Skin of body (tissue), 2 donors: ENCODE data around the gene CDK6. TPM values are rescaled to one million over a fixed set of nuclear protein-coding genes. Genes with fewer than 3 reads are reported as not detected.

Experiments
- DNase-seq: peaks from one replicate; lab custom pipeline; 2025; lab: John Stamatoyannopoulos, UW
- total RNA-seq: library from RNA; depleted of rRNA; stranded (reverse); fragments of >200 nt; gene quantifications from one replicate; pipeline ENCODE4 v1.2.3, GENCODE V29; 2014

CDK6 gene
- total RNA-seq, 1 donor from 2014 or later = 58.8 TPM

DNA sequence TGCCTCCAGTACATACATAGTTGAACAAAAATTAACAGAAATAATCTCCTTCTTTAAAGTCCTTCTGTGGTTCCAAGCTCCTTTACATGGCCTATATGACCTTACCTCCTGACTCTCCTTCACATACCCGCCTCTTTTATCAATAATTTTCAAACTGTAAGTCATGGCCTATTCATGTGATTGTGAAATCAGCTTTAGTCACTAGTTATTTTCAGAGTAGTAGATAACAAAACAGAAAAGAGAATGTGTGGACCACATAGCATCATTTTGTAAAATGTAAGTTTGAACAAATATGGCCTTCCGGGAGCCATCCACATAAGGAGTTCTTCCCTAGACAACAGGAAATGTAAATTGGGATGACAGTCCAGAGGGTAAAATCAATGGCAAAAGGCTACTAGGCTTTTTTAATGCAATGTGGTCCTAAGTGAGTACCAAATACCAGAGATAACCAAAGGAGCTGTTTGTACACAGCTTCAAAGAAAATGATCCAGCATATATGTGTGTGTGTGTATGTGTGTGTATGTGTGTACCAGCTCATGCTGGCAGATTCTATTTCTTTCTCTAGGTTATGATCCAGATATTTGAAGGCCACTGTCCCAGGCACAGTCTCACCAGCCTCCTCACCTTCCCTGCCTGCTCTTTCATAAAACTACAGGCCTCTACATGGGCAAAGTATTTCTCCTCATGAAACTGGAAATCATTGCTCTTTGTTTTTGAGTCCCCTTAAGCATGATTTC lies 233.9 kb downstream of the CDK6 start:
- DNase-seq = no peak

DNA sequence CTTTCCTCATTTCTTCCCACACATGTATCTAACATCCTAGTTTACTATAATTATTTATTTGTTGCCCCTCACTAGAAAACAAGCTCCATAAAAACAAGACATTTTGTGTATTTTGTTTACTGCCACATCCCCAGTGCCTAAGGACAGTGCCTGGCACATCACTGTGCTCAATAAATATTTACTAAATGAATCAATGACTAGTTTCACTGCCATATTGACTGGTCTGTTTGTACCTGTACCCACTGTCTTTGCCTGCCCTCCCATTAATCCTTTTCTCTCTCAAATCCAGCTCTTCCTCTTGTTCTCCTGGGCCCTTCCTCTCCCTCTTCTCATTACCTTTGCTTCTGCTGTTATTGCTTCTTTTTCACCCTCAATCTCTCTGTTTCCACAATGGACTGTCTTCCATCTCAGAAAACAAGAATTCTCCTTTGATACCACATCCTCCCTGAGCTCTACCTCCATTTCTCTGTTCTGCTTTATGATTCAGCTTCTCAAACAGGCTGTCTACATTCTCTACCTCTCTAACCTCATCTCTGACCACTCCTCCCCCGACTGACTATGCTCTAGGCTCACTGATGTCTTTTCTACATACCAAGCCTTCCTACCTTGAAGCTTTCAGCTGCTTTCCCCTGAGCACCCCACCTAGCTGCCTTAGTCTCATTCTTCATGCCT lies 237.9 kb downstream of the CDK6 start:
- DNase-seq = no peak

DNA sequence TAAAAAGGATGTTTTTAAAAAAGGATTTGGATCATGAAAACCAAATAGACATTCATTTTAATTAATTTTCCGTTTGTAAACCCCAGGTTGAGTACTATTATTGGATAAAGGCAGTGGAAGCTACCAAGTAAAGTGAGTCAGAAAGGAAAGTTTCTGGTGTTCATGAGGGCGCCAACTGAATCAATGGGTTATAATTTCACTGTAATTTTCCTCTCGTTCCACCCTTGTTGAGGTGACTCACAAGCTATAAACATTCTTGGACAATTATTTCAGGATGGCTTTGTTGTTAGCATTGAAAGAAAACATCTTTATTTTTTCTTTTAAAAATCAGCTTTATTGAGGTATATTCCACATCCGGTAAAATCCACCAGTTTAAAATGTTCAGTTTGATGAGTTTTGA lies 241.1 kb downstream of the CDK6 start:
- no peak for DNase-seq

DNA sequence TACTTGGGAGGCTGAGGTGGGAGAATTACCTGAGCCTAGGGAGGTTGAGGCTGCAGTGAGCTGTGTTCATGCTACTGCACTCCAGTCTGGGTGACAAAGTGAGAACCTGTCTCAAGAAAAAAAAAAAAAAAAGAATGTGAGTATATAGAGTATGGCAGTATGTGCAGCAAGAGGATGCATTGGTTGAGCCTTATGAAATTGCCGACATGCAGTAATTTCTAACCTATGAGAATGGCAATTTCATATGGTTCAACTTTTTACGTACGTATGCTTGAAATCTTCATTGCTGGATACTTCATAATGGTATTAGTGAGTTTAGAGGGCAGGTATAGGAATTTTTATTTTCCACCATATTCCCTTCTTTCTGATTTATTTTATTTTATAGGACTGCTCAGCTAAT lies 241.6 kb downstream of the CDK6 start:
- DNase-seq = no peak

DNA sequence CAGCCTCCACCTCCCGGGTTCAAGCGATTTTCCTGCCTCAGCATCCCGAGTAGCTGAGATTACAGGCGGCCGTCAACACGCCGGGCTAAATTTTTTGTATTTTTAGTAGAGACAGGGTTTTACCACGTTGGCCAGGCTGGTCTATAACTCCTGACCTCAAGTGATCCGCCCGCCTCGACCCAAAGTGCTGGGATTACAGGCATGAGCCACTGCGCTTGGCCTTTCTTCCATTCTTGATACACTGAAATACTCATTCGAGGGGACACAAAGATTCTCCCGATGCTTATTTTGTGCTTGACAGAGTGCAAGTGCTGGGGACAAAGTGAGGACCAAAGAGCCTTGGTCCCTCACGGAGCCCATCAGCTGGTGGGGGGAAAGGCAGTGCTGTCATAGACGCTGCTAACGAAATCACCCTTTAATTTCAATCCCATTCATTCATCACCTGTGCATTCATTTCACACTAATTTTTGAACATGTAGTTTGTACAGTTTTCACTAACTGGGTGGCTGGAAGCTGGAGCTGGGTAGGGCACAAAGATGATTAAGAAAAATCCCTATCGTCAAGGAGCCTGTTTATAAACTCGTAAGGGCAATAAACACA lies 245.6 kb downstream of the CDK6 start:
- DNase-seq = no peak

DNA sequence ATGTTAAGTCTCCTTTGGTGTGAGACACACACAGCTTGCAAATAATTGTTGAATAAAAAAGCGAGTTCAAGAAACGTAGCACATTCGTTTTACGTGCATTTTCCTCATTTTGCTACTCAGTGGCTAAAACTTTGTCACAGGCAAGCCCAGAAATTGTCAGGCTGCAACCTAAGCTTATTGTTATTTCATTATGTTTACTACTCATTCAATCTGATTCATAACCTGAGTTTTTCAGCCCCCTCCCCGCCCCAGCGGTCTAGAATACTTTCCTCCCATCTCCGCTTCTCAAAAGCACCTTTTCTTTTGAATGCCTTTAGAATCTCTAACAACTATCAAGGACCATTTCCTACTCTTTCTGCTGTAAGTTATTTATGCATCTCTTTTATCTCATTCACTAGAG lies 247.3 kb downstream of the CDK6 start:
- DNase-seq = no peak

DNA sequence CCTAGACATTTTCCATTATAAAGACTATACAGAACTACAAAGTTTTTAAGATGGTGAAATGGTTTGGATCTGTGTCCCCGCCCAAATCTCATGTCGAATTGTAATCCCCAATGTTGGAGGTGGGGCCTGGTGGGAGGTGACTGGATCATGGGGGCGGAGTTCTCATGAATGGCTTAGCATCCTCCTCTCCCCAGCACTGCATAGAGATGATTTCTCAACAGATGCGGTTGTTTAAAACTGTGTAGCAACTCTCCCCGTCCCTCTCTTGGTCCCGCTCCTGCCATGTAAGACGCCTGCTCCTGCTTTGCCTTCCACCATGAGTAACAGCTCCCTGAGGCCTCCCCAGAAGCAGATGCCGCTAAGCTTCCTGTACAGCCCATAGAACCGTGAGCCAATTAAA lies 247.8 kb downstream of the CDK6 start:
- no peak for DNase-seq

DNA sequence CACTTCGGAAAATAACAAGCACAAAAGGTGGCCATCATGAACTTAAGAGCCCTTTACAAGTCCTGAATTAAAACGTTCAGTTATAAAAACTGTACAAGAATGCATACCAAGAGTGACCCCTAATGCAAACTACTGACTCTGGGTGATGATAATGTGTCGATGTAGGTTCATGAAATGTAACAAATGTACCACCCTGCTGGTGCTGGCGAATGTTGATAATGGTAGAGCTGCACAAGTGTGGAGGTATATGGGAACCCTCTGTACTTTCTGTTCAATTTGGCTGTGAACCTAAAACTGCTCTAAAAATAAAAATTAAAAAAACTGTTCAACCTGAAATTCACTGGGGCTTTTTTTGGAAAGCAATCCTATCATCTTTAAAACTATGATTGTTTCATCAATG lies 249.5 kb downstream of the CDK6 start:
- no peak for DNase-seq

DNA sequence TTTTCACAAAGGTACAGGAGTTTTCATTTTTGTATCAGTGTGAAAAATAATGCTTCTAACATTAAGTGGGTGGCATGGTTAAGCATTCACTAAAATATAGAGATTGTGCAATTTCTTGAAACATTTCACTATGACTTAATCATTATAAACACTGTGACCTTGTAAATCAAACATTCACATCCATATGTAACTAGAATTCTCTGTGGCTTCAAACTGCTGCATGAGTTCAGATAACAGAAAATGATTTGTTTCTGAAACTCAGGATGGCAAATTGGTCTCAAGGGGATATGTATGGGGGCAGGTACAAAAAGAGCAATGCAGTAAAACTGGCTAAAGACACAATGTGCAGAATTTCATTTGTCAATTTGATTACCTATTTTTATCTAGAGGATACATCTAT lies 250.0 kb downstream of the CDK6 start:
- DNase-seq = no peak

DNA sequence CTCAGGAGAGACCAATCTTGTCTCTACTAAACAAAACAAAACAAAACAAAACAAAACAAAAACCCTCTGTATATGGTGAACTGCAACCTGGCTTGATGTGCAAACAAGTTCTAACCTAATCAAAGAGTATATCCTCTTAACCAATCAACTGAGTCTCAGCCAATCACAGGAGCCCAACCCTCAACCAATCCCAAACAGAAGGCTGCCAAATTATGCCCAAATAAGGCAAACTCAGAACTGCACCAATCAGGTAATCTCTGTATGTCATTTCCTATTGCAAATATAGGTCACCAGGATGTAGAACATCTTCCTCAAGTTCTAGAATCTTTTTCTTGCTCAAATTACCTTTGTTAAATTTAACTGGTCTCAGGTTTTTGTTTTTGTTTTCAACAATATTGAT lies 251.4 kb downstream of the CDK6 start:
- no peak for DNase-seq

DNA sequence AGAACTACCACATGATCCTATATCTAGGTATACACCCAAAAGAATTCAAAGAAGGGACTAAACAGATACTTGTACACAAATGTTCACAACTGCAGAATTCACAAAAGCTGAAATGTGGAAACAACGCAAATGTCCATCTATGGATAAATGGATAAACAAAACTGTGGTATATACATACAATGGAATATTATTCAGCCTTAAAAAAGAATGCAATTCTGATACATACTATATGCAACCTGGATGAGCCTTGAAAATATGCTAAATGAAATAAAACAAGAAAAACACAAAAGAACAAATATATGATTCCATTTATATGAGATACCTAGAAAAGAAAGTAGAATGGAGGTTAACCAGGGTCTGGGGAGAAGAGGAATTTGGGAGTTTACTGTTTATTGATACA lies 253.4 kb downstream of the CDK6 start:
- no peak for DNase-seq

DNA sequence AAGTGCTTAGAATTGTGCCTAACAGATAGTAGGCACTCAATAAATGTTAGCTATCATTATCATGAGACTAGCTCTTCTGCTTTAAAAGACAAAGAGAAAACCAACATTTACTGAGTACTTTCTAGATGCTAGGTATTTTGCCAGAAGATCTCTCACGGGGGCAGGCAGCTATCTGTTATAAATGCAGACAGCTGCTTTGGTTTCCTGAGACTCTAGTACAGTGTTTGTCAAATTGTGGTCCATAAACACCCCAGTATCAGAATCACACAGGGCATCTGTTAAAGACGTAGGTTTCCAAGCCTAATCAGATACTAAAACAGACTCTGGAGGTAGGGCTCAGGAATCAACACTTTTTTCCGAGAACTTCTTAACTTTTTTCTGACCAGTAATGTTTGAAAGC lies 260.1 kb downstream of the CDK6 start:
- no peak for DNase-seq

DNA sequence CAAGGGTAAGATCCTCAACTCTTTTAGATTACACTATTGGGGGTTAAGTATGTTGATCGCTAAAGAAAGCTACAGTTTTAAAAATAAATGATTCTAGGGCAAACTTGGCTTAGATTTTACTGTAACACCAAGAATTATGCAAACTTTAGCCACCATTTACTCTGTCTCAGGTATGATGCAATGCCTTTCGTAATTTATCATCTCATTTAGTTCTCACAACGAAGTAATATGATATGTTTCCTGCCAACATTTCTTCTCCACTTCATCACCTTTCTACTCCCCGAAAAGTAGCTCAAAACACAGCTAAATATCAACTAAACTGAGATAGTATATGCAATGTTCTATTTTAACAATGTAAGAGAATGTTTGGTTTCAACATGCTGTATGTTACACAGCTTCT lies 267.2 kb downstream of the CDK6 start:
- DNase-seq = no peak

DNA sequence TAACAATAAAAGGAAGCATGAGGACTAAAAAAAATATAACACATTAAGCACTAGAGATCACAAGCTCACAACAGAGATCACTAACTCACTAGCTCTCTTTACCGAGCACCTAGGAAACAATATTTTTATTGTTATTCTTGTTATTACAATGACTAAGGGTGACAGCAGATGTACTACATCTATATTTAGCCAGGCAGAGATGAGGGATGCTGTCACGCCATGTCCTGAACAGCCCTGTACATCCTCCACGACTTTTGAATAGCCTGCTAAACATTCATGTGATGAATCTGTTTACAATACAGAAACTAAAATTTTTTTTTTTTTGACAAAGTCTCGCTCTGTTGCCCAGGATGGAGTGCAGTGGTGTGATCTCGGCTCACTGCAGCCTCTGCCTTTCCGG lies 268.9 kb downstream of the CDK6 start:
- DNase-seq = no peak

DNA sequence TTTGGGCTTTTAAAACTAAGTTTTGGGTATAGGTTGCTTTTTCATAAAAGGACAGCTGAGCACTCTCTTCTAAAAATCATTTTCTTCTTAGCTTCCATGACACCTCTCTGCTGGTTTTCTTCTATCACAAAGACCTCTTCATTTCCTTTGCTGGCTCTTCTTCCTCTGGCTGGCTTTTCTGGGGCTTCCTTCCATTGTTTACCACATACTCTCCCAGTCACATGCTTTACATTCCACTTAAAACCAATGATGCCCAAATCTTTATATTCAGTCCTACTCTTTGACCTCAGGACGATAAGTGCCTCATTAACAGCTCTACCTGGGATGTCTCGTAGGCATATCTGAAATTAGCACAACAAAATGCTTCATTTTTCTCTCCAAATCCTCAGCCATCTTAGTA lies 273.0 kb downstream of the CDK6 start:
- no peak for DNase-seq

DNA sequence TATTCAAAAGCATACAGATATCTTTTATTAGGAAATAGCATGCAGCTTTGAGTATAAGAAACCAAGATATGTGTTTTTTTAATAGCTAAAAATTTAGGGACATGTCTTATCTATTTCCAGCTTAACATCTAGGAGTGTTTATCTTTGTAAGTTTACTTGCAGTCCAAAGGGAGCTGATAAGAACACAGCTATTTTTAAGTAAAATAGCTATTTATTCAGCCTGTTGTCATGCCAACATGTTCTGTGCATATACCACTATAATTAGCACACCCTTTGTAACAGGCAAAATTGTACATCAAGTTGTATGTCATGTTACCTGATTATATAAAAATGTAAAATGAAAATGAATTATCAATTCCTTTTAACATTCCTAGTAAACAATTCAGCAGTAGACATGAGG lies 275.8 kb downstream of the CDK6 start:
- DNase-seq = no peak

DNA sequence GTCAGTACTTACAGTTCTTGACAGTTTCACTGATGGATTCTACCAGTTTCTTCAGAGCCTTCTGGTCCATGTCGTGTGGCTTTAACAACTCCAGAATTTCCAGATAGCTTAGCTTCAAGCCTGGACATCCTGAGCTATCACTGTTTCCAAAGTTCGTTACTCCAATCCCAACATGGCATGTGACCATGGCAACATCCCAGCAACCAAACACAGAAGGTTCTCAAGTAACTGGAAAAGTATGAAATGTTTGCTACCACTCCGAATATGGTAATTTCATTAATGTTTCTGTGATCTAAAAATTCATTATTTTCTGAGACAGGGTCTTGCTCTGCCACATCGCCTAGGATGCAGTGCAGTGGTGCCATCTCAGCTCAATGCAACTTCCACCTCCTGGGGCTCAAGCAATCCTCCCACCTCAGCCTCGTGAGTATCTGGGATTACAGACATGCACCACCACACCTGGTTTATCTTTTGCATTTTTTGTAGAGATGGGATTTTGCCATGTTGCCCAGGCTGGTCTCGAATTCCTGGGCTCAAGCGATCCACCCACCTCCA lies 278.5 kb downstream of the CDK6 start:
- DNase-seq = no peak

DNA sequence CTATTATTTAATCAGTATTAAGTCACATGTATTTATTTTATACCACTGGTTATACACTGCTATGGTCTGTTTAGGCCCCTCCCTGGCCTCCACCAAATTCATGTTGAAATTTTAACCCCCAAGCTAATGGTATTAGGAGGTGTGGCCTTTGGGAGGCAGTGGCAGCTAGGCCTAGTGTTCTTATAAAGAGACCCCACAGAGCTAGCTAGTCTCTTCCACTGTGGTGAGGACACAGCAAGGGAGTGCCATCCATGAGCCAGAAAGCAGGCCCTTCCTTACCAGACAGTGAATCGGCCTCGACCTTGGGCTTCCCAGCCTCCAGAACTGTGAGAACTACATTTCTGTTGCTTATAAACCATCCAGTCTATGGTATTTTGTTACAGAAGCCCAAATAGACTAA lies 279.1 kb downstream of the CDK6 start:
- no peak for DNase-seq
